GM20431 (cell line): ENCODE measurements around the gene SNAPC2.
"Not testable (repeated sequence)": the region's sequence is repeated elsewhere in the genome, so short reads cannot be mapped to it uniquely, and the experiment has no call there.

Source experiments
- in situ Hi-C: fragments of 300-500 bp; cut with MseI, MboI; formaldehyde crosslinking; loops from one replicate; pipeline ENCODE4 v1.15.0; 2020; ENCODE audit warnings: low sequenced_read_pairs; ENCODE audit not compliant: unreplicated experiment

SNAPC2 gene

DNA sequence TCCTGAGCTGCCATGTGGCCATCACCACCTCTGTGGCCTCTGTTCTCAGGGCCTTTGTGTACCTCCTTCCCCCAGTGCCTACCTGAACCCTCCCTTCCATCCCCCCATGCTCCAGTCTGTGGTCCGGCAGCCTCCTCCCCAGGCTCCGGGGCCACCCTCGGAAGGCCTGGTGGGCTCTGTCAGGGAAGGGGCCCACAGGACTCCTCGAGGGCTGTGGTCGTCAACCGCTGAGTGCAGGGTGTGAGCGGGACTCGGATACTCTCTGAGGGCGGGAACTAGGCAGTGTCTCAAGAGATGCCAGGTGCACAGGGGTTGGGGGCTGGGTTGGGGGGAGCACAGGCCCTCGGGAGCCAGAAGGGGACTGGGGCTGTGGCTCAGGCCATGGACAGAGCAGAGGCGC lies 12.6 kb upstream of the SNAPC2 start:
- in situ Hi-C loops = no loop called here

DNA sequence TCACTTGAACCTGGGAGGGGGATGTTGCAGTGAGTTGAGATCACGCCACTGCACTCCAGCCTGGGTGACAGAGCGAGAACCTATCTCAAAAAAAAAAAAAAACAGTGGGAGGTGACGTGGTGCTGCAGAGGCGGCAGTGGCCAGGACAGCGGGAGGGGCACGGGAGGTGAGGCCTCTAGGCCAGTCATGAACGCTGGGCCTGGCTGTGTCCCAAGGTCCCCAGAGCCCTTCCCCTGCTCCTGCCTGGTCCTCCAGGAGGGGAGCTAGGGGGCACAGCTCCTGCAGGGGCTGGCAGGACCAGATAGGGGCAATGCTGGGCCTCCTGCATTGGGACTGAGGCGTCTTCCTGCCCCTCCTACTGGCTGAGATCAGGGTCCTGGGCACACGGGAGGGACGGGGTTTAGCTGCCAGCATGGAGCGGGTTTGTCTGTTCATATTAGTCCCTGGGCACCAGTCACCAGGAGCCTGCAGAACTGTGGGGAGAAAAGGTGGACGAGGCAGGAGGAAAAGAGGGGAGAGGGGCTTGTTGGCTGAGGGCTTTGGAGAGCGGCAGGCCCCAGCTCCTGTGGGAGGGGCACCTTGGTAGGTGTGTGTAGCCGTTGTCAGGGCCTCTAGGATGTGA lies 11.9 kb upstream of the SNAPC2 start:
- in situ Hi-C loops = no loop called here

DNA sequence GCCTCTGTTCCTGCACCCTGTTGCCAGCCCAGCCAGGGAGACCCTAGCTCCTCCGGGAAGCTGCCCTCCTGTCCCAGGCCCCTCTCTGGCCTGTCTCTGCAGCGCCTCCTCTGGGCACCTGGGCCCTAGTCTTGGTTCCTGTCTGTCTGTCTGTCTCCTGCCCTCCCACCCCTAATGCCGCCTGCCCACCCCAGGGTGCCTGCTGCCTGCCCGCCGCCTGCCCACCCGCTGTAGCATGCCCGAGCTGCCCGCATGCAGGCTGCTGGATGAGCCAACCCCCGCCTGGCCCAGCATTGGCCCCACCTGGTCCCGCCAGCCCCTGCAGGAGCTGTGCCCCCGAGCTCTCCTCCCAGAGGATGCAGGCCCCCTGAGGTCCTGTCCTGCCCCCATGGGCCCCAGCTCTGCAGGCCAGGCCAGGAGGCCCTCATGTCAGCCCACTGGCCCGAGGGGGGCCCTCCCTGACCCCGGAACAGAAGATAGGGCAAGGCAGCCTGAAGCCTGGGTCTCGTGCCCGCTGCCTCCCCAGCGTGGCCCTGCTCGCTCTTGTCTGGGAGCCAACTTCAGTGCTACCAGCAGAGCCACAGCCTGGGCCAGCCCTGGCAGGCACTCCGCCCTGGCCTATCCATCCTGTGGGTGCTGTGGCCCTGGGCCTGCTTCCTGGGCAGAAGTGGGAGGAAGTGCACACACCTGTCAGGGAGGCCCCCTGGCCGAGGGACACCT lies 11.2 kb upstream of the SNAPC2 start:
- in situ Hi-C loops = no loop called here

DNA sequence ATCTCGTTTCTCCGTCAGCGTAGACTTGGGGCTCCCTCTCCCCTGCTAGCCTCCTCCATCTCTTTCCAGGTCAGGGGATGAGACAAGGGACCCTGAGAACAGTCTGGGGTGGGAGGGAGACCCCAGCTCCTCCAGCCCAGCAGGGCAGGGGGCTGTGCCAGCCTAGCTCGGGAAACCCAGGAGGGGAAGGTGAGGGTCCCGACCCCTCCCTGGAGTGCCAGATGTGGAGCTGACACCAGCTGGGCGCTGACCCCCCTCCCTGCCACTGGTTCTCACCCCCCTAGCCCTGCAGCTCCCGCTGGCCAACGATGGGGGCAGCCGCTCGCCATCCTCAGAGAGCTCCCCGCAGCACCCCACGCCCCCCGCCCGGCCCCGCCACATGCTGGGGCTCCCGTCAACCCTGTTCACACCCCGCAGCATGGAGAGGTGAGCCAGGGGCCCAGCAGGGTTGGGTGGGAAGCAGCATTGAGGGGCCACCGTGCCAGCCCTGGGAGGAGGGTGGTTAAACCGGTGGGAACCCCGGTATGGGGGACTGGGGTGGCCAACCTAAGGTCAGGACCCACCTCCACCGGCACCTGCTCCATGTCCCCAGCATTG lies 10.6 kb upstream of the SNAPC2 start:
- in situ Hi-C loops = no loop called here

DNA sequence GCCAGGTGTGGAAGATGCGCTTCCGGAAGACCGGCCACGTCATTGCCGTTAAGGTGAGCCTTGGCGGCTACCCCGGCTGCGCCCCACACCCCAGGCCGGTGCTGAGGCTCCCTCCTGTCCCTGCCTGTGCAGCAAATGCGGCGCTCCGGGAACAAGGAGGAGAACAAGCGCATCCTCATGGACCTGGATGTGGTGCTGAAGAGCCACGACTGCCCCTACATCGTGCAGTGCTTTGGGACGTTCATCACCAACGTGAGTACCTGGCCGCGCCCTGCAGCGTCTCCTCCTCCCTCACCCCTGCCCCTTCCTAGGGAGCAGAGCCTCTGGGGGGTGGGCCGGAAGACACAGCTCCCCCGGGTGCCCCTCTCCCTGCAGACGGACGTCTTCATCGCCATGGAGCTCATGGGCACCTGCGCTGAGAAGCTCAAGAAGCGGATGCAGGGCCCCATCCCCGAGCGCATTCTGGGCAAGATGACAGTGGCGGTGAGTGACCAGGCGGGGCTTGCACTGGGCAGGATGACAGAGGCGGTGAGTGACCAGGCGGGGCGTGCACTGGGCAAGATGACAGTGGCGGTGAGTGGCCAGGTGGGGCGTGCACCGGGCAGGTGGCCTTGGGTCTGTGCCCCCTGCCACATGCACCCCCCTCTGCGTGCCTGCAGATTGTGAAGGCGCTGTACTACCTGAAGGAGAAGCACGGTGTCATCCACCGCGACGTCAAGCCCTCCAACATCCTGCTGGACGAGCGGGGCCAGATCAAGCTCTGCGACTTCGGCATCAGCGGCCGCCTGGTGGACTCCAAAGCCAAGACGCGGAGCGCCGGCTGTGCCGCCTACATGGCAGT lies 9.6 kb upstream of the SNAPC2 start:
- in situ Hi-C loops = no loop called here

DNA sequence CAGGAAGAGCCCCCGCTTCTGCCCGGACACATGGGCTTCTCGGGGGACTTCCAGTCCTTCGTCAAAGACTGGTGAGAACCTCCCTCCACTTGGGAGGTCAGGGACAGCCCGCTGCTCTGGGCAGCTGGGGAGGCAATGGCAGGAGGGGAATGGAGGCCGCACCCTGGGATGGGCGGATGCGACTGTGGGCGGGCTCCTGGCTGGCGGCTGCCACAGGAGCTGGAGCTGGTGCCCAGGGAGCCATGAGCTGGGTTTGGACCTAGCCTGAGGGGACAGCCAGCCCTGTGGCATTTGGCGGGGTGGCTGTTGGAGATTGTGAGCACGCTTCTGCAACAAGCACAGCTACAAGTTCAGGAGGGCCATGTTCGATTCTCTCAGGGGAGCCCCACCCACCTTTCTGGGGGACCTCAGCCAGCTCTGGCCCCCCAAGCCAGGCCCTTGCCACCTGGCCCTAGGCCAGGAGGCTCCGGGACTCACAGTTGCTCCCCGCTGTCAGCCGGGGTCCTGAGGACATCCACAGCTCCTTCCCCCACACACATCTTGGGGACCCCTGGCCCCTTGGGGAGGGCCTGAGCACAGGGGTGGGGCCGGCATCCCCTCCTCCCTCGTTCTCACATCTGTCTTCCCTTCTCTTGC lies 8.5 kb upstream of the SNAPC2 start:
- in situ Hi-C loops = no loop called here

DNA sequence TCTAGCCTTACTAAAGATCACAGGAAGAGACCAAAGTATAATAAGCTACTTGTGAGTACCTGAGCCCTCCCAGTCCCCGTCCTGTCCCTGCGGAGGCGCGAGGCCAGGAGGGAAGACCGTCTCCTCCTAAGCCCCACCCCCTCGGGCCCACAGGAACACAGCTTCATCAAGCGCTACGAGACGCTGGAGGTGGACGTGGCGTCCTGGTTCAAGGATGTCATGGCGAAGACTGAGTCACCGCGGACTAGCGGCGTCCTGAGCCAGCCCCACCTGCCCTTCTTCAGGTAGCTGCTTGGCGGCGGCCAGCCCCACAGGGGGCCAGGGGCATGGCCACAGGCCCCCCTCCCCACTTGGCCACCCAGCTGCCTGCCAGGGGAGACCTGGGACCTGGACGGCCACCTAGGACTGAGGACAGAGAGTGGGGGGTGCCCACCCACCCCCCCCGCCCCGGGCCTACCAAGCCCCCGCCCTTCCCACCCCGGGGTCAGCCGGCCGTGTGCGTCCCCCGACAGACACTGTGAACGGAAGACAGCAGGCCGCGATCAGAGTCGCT lies 7.9 kb upstream of the SNAPC2 start:
- in situ Hi-C loops = no loop called here

DNA sequence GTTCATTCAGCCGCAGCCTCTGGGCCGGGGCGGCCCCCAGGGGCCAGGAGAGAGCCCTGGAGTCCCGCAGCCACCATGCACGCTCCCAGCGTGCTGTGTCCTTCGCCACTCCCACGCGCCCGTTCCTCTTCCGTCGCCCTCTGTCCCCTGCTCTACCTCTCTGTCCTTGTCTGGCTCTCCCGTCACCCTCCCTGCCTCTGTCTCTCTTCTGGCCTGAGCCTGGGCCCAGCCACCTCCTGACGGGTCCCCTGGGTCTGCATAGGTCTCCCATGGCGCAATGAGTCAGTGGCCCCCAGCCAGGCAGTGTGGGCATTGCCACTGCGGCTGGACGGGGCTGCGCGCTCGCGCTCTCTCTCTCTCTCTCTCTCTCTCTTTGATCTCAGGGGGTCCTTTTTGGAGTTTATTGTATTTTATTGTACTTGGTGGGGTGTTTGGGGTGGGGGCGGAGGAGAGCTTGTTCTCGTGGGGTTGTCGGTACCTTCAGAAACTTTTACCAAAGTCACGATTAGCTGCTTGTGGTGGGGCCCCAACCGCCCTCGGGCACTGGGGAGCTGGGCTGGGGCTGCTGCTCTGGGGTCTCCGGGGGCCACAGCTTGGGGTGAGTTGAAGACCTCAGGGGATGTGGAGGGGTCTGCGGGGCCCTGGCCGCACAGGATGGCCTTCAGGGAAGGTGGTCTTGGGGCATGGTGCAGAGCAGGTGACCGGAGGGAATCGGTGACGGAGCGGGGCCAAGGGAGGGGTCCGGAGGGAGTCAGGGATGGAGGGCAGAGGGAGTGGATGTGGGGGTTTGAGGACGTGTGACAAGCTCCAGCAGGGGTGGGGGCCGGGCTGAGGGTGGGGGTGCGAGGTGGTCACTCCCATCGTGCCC lies 7.2 kb upstream of the SNAPC2 start:
- in situ Hi-C loops = no loop called here

DNA sequence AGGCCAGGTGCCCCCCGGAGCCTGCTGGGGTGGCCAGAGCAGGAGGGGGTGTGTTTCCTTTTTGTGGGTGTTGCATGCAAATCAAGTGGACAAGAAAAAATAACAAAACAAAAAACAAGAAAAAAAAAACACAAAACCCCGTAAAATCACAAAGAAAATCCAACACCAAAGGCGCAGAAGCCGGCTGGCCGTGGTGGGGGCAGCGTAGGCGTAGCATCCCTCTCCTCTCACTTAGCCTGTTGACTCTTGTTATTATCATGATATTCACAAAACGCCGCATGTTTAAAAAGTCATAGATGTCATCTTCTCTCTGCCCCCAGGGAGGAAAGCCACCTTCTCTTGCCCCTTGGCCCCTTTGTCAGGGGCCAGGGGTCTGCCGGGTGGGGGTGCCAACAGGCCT lies 6.5 kb upstream of the SNAPC2 start:
- in situ Hi-C loops = no loop called here

DNA sequence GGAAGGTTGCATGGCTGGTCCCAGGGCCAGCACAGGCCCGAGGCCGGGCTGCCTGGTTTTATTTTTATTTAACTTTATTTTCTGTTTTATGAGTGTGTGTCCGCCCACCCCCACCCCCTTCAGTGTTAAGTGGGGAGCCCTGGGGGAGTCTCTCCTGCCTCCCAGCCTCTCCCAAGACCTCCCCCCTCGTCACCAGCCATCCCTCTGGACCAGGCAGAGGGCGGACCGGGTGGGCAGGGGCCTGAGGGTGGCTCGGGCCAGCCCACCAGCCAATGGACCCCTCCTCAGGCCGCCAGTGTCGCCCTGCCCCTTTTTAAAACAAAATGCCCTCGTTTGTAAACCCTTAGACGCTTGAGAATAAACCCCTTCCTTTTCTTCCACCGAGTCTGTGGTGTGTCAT lies 6.0 kb upstream of the SNAPC2 start:
- in situ Hi-C loops = no loop called here

DNA sequence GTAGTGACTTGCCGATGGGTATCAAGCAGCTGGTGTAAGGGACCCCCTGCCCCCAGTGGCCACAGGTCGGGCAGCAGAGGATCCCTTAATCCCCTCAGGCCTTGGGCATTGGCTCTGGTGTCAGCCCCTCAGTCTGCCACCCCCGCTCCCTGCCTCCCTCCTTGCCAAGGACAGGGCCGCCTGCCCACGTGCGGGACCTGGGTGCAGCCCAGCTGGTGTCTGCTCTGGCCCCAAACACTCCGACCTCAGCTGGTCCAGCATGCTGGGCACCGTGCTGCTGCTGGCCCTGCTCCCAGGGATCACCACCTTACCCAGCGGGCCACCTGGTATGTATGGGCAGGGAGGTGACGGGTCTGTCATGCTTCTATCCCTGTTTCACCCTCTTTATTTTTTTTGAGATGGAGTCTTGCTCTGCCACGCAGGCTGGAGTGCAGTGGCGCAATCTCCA lies 5.5 kb upstream of the SNAPC2 start, which contains the start of gene TGFBR3L:
Gene TGFBR3L, plus strand, starts transcription at position 233 of the 448 bp plus-strand sequence.
- in situ Hi-C loops = no loop called here

DNA sequence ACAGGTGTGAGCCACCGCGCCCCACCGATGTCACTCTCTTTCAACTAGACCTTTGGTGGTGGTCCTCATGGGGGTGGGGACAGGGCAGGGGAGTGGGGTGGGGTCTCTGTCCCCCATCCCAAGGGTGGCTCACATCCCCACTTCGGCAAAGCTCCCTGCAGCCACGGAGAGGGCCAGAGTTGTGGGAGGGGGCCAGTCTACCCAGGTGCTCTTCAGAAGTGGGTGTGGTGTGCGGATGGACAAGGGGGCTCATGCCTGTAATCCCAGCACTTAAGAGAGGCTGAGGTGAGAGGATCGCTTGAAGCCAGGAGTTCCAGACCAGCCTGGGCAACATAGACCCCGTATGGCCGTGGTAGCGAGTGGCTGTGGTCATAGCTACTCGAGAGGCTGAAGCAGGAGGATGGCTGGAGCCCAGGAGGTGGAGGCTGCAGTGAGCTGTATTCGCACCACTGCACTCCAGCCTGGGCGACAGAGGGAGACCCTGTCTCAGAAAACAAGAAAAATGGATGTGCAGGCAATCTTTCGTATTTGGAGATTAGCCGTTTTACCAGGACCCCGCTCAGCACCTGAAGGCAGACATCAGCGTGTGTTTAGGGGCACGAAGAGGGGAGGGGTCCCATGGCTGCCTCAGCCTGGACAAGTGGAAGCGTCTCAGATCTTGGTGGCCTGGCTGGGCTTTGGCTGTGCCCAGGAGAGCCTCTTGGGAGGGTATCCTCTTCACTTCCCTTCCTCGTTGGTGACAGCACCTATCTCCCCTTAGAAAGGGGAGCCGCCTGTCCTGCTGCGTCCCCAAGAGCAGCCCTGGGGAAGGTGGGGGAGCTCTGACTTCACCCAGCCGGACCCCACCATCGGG lies 4.7 kb upstream of the SNAPC2 start:
- in situ Hi-C loops = no loop called here

DNA sequence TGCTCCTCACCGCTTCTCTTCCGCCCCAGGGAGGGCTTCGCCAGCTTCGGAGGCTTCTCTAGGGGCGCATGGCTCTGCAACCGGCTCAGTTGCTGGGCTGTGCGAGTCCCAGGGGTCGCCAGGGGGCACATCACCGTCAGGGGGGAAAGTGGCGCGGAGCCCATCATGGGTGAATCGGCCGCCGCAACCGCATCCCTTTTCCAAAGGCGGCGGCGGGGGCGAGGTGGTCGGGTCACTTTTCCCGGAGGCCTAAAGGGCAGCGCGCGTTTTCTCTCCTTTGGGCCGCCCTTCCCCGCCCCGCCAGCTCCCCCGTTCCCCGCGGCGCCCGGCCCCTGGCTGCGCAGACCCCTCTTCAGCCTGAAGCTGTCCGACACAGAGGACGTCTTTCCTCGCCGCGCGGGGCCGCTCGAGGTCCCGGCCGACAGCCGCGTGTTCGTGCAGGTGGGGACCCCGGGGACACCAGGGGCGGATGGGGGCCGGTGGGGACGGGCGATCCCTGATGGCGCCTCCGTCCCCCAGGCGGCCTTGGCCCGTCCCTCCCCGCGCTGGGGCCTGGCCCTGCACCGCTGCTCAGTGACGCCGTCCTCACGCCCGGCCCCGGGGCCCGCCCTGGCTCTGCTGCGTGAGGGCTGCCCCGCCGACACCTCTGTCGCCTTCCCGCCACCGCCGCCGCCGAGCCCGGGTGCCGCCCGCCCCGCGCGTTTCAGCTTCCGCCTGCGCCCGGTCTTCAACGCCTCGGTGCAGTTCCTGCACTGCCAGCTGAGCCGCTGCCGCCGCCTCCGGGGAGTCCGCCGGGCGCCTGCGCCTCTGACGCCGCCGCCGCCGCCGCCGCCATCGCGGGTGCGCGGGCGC lies 3.8 kb upstream of the SNAPC2 start:
- in situ Hi-C loops = no loop called here

DNA sequence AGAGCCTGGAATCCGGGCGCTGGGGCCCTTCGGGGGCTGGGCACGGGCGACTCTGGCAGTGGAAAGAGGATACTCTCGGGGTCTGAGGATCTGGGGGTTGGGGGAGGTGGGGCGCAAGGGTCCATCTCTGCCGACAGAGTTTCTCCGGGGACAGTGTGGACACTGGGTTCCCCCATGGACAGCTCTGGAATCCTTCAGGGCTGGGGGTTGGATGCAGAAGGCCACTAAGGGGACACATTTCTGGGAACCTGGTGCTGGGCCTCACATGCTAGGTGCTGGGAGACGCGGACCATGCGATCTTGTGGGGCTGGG lies 3.2 kb upstream of the SNAPC2 start:
- in situ Hi-C loops = no loop called here

DNA sequence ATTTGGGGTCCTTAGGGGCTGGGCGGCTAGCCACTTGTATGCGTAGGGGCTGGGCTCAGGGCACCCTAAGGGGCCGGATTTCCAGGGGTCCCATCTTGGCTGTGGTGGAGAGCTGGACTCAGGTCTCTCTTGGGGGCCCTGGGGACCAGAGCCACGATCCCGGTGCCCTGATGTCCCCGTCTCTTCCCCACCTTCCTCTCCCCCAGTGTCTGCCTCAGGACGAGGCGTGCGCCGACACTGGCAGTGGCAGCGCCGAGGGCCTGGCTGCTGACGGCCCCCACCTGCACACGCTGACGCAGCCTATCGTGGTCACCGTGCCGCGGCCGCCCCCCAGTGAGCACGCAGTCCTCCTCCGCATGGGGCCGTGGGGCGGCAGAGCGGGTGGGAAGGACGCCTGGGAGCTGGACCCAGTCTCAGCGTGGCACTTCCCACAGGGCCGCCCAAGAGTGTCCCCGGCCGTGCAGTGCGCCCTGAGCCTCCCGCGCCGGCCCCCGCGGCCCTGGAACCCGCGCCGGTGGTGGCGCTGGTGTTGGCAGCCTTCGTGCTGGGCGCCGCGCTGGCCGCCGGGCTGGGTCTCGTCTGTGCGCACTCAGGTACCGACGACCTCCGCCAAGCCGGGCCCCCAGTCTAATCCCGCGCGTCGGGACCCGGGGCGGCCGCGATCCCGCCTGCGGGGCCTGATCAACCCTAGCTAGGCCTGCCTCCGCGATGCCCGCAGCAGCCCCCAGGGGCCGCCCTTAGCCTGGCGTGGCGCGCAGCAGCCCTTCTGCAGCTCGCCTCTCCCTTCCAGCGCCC lies 2.7 kb upstream of the SNAPC2 start:
- in situ Hi-C loops = no loop called here

DNA sequence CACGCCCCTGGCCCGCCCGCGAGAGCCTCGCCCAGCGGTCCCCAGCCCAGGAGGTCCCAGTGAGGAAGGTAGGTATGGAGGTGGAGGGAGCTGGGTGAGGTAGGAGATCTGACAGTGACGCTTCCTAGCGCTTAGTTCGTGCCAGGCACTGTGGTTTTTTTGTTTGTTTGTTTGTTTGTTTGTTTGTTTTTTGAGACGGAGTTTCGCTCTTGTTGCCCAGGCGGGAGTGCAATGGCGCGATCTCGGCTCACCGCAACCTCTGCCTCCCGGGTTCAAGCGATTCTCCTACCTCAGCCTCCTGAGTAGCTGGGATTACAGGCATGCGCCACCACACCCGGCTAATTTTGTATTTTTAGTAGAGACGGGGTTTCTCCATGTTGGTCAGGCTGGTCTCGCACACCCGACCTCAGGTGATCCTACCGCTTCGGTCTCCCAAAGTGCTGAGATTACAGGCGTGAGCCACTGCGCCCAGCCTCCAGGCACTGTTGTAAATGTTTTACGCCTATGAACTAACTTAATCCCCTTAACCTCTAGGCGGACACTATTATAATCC lies 2.0 kb upstream of the SNAPC2 start:
- in situ Hi-C loops = not testable (repeated sequence)
